ENCODE data around the gene FBXO5.

The FBXO5 gene

GRCh38 chr6:152932865-152933264 lies 50.0 kb downstream of the FBXO5 start:
- Histone ChIP-seq H3K27me3 (ENCODE audit: control insufficient read depth, insufficient read depth, low read length) (no peaks in the 10 kb centered on the region), H3K79me2 (no peaks in the 10 kb centered on the region), H3K4me1 (no peaks in the 10 kb centered on the region), H3K27ac (no peak overlapping the region), H3K4me3 (ENCODE audit: low read depth, low read length) (no peak overlapping the region), H3K36me3 (ENCODE audit: control insufficient read depth, insufficient read depth, low read length) (no peaks in the 10 kb centered on the region), H3K9me3 (ENCODE audit: control insufficient read depth, low read length) (no peaks in the 10 kb centered on the region), H2AFZ (no peak overlapping the region), H3K4me2 (ENCODE audit: low read length) (no peak overlapping the region), H3K9ac (no peak overlapping the region)
- no peak for TF ChIP-seq CTCF (IDR thresholded peaks at IDR 0.05)

- Histone ChIP-seq H3K27ac (no peak overlapping the region), H3K4me1 (no peaks in the 10 kb centered on the region), H3K79me2 (no peaks in the 10 kb centered on the region), H3K4me2 (ENCODE audit: low read length) (no peak overlapping the region), H3K9ac (no peak overlapping the region), H3K4me3 (ENCODE audit: low read depth, low read length) (no peak overlapping the region), H3K27me3 (ENCODE audit: control insufficient read depth, insufficient read depth, low read length) (no peaks in the 10 kb centered on the region), H2AFZ (no peak overlapping the region), H3K9me3 (ENCODE audit: control insufficient read depth, low read length) (no peaks in the 10 kb centered on the region), H3K36me3 (ENCODE audit: control insufficient read depth, insufficient read depth, low read length) (no peaks in the 10 kb centered on the region)
- TF ChIP-seq CTCF (IDR thresholded peaks at IDR 0.05), result no peak
These were observed 60.1 kb downstream of the FBXO5 start for GRCh38 chr6:152922706-152923105.

All from parathyroid adenoma (tissue), 2 donors.